ENCODE data around the gene HMCN2.

GRCh38 chr9:130327781-130328348 lies 62.3 kb downstream of the HMCN2 start:
- TF ChIP-seq CTCF (IDR thresholded peaks at IDR 0.05): no peak
- no peak for TF ChIP-seq NFIC (IDR thresholded peaks at IDR 0.05; ENCODE audit: borderline replicate concordance)
- no peak for TF ChIP-seq USF2 (IDR thresholded peaks at IDR 0.05; ENCODE audit: borderline replicate concordance, low read depth, low read length)
- TF ChIP-seq EP300 (IDR thresholded peaks at IDR 0.05; ENCODE audit: borderline replicate concordance in 1 of 2, low read depth in 1 of 2, low read length in 1 of 2): peak in 1 of 2 experiments; percentile 91; a peak in 2 of 4 replicates
- TF ChIP-seq YY1 (IDR thresholded peaks at IDR 0.05; ENCODE audit: low read depth): no peak
- TF ChIP-seq POLR2AphosphoS5 (IDR thresholded peaks at IDR 0.05; ENCODE audit: low read depth, low read length): no peak
- TF ChIP-seq SMC3 (IDR thresholded peaks at IDR 0.05; ENCODE audit: low read depth, low read length): no peak
- TF ChIP-seq GATA2 (CRISPR knock-in tag; IDR thresholded peaks at IDR 0.05): peak; percentile 54
- TF ChIP-seq REST (IDR thresholded peaks at IDR 0.05; ENCODE audit: low read depth, low read length): no peak
- no peak for TF ChIP-seq MAX (IDR thresholded peaks at IDR 0.05; ENCODE audit: low read depth)
- no peak for TF ChIP-seq USF1 (IDR thresholded peaks at IDR 0.05; ENCODE audit: borderline replicate concordance, low read depth)
- TF ChIP-seq RFX5 (IDR thresholded peaks at IDR 0.05; ENCODE audit: low read length): no peak
- TF ChIP-seq EZH2phosphoT487 (IDR thresholded peaks at IDR 0.05; ENCODE audit: borderline replicate concordance, low read depth): no peak
- TF ChIP-seq TAF1 (IDR thresholded peaks at IDR 0.05; ENCODE audit: borderline replicate concordance, low read depth, low read length): no peak
